ENCODE measurements around the gene IFNGR1. TPM values are rescaled to one million over a fixed set of nuclear protein-coding genes. Genes with fewer than 3 reads are reported as not detected.

The IFNGR1 gene
- total and polyA plus RNA-seq, 2 of the 13 experiments (the other 11 are each of a cell fraction or from before 2014, with no cell fraction given), result 82.8 to 87.8 TPM

GRCh38 chr6:137163732-137164318, 55.4 kb downstream of the IFNGR1 start:
- in situ Hi-C loops (cut with HindIII; ENCODE audit: extremely low pct_ligation_motif_present, low pct_unique_long_range_greater_than_20kb), result no loop called here
- TF ChIP-seq PAX8 (CRISPR knock-in tag; IDR thresholded peaks at IDR 0.05; ENCODE audit: borderline replicate concordance), result no peak
- TF ChIP-seq PHF8 (CRISPR knock-in tag; IDR thresholded peaks at IDR 0.05), result no peak
- TF ChIP-seq ZNF430 (CRISPR knock-in tag; IDR thresholded peaks at IDR 0.05), result no peak
- no peak for TF ChIP-seq HCFC1 (IDR thresholded peaks at IDR 0.05; ENCODE audit: low read depth, low read length)
- TF ChIP-seq, protein P1, sequence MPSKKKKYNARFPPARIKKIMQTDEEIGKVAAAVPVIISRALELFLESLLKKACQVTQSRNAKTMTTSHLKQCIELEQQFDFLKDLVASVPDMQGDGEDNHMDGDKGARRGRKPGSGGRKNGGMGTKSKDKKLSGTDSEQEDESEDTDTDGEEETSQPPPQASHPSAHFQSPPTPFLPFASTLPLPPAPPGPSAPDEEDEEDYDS (CRISPR knock-in tag; IDR thresholded peaks at IDR 0.05), result no peak
- no peak for TF ChIP-seq KLF16 (CRISPR knock-in tag; IDR thresholded peaks at IDR 0.05)
- no peak for TF ChIP-seq SATB2 (CRISPR knock-in tag; IDR thresholded peaks at IDR 0.05)
- no peak for TF ChIP-seq ZNF460 (CRISPR knock-in tag; IDR thresholded peaks at IDR 0.05; ENCODE audit: borderline replicate concordance)
- no peak for TF ChIP-seq KDM4B (CRISPR knock-in tag; IDR thresholded peaks at IDR 0.05)
- TF ChIP-seq ARID4A (CRISPR knock-in tag; IDR thresholded peaks at IDR 0.05; ENCODE audit: borderline replicate concordance), result no peak
- no peak for TF ChIP-seq MIXL1 (CRISPR knock-in tag; IDR thresholded peaks at IDR 0.05)
- TF ChIP-seq, protein P2, sequence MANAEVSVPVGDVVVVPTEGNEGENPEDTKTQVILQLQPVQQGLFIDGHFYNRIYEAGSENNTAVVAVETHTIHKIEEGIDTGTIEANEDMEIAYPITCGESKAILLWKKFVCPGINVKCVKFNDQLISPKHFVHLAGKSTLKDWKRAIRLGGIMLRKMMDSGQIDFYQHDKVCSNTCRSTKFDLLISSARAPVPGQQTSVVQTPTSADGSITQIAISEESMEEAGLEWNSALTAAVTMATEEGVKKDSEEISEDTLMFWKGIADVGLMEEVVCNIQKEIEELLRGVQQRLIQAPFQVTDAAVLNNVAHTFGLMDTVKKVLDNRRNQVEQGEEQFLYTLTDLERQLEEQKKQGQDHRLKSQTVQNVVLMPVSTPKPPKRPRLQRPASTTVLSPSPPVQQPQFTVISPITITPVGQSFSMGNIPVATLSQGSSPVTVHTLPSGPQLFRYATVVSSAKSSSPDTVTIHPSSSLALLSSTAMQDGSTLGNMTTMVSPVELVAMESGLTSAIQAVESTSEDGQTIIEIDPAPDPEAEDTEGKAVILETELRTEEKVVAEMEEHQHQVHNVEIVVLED (CRISPR knock-in tag; IDR thresholded peaks at IDR 0.05; ENCODE audit: borderline replicate concordance), result no peak
- TF ChIP-seq NR0B2 (CRISPR knock-in tag; IDR thresholded peaks at IDR 0.05), result no peak
- TF ChIP-seq ZBTB46 (CRISPR knock-in tag; IDR thresholded peaks at IDR 0.05; ENCODE audit: borderline replicate concordance), result no peak
- TF ChIP-seq PLRG1 (conservative IDR thresholded peaks at IDR 0.05), result no peak
- DNase-seq (ENCODE audit: low spot score) (no peak), FAIRE-seq (no peak), ATAC-seq (no peak)
- Histone ChIP-seq H3K79me2 (ENCODE audit: insufficient read depth, low read length) (no peaks in the 10 kb centered on the region), H3K4me2 (ENCODE audit: low read depth, low read length) (no peak overlapping the region), H3K4me3 (replicated peaks in 1 of 3; ENCODE audit: insufficient read depth in 1 of 3, low read depth in 2 of 3, low read length in 3 of 3) (no peak overlapping the region), H3K4me1 (ENCODE audit: insufficient read depth, low read length) (no peaks in the 10 kb centered on the region), H3K9me3 (ENCODE audit: low read length) (peaks cover 14% of the 10 kb centered on the region), H4K20me1 (ENCODE audit: insufficient read depth, low read length) (no peaks in the 10 kb centered on the region), H3K9ac (ENCODE audit: insufficient read depth, low read depth, low read length) (no peak overlapping the region), H3K27ac (ENCODE audit: extremely low read length, insufficient read depth, low read length) (no peak overlapping the region), H2AFZ (ENCODE audit: low read length) (no peak overlapping the region), H3K36me3 (replicated peaks in 1 of 2; ENCODE audit: control insufficient read depth in 1 of 2, insufficient read depth in 2 of 2, low read length in 2 of 2) (no peaks in the 10 kb centered on the region), H3K27me3 (ENCODE audit: control insufficient read depth in 1 of 2, insufficient read depth in 2 of 2, low read length in 2 of 2) (peaks cover 0 to 21% of the 10 kb centered on the region in 2 experiments; a peak in 4 of 5 replicates)
- ChIA-PET CTCF (ENCODE audit: low intra/inter-chr PET ratio, low total read pairs) (no interaction called here), POLR2A (no interaction called here)
- WGBS (ENCODE audit: low lambda C conversion rate), result 54% methylated on average over 12 of the region's 12 CpGs
- intact Hi-C loops (cut with micrococcal nuclease; ENCODE audit: unreplicated experiment), result no loop called here
- BruUV-seq (replicated peaks), result no TSS peak

Data from HepG2 (cell line).